ENCODE measurements around the gene PRKCA. TPM values are rescaled to one million over a fixed set of nuclear protein-coding genes. Genes with fewer than 3 reads are reported as not detected.

Gene PRKCA
- total and polyA plus RNA-seq, 2 donors (not counting 3 experiments of a cell fraction or from before 2014, with no cell fraction given) = 7.5 to 34.2 TPM

- dilution Hi-C loops (cut with MboI; ENCODE audit: extremely low pct_ligation_motif_present, low sequenced_read_pairs) (no loop called here), intact Hi-C loops (cut with micrococcal nuclease) (no loop called here)
- POLR2A ChIA-PET = no interaction called here
- H4K20me1 ChIP-seq (replicated peaks; ENCODE audit: control insufficient read depth, extremely low read depth, insufficient read depth, low read length) = no peaks in the 10 kb centered on the region
- no peak overlapping the region for H3K9ac ChIP-seq (replicated peaks; ENCODE audit: extremely low read depth, insufficient read depth, low read length)
- no peak overlapping the region for H3K4me3 ChIP-seq (replicated peaks in 1 of 3; ENCODE audit: insufficient read depth in 1 of 3, low read depth in 1 of 3, low read length in 3 of 3)
- H3K4me1 ChIP-seq (ENCODE audit: control insufficient read depth, extremely low read depth, insufficient read depth, low read length) = peaks cover 4% of the 10 kb centered on the region
- BruUV-seq (replicated peaks) = no TSS peak
- H3K27me3 ChIP-seq (ENCODE audit: control insufficient read depth in 2 of 2, insufficient read depth in 2 of 2, low read length in 2 of 2) = no peaks in the 10 kb centered on the region
- no peaks in the 10 kb centered on the region for H3K9me1 ChIP-seq (replicated peaks; ENCODE audit: control insufficient read depth, extremely low read depth, insufficient read depth, low read length)
- no peak for TF ChIP-seq FOS (IDR thresholded peaks at IDR 0.05; ENCODE audit: borderline replicate concordance, insufficient read depth, low read length)
- no peak for TF ChIP-seq MYC (IDR thresholded peaks at IDR 0.05; ENCODE audit: low read depth, low read length)
- TF ChIP-seq POLR2A (IDR thresholded peaks at IDR 0.05; ENCODE audit: low read depth, low read length) = no peak
- no peak for TF ChIP-seq MAX (IDR thresholded peaks at IDR 0.05; ENCODE audit: insufficient read depth, insufficient read length)
- TF ChIP-seq CTCF (IDR thresholded peaks at IDR 0.05; ENCODE audit: extremely low read depth in 1 of 2, insufficient read depth in 1 of 2, low read depth in 1 of 2, low read length in 2 of 2) = no peak
- no peak for TF ChIP-seq EZH2 (IDR thresholded peaks at IDR 0.05; ENCODE audit: borderline replicate concordance, low read depth, low read length, severe bottlenecking)
- no peak for TF ChIP-seq POLR2AphosphoS5 (IDR thresholded peaks at IDR 0.05; ENCODE audit: insufficient read depth, low read depth, low read length)
- no peak for TF ChIP-seq GATA2 (IDR thresholded peaks at IDR 0.05; ENCODE audit: insufficient read depth, insufficient read length, low read depth, low read length)
- no peak for TF ChIP-seq JUN (IDR thresholded peaks at IDR 0.05; ENCODE audit: borderline replicate concordance, insufficient read depth, insufficient read length, low read depth)
- H3K36me3 ChIP-seq (ENCODE audit: control insufficient read depth in 2 of 2, extremely low read depth in 1 of 2, insufficient read depth in 2 of 2, low read length in 2 of 2) = no peaks in the 10 kb centered on the region
- H3K27ac ChIP-seq (ENCODE audit: insufficient read depth, low read depth, low read length) = no peak overlapping the region
- CTCF ChIA-PET = interaction anchor here (1.2 to 2.3 kb wide), 5 partner anchors 9 to 188 kb away, joined by 3 to 6 read pairs (median 5); no protein-coding TSS in a partner anchor
- no peaks in the 10 kb centered on the region for H3K79me2 ChIP-seq (ENCODE audit: control insufficient read depth, insufficient read depth, low read length)
- no peaks in the 10 kb centered on the region for H3K9me3 ChIP-seq (replicated peaks; ENCODE audit: control insufficient read depth, insufficient read depth, low read length)
- H2AFZ ChIP-seq (ENCODE audit: low read depth, low read length) = no peak overlapping the region
- DNase-seq (ENCODE audit: low read depth, low spot score) (no peak), FAIRE-seq (no peak)
- H3K4me2 ChIP-seq (ENCODE audit: insufficient read depth, low read length) = no peak overlapping the region
Observed at GRCh38 chr17:66474258-66474657, 171.8 kb downstream of the PRKCA start.

All from endothelial cell of umbilical vein (primary cell).